DND-41 (cell line): Measurements from ENCODE around the gene ELOVL7.

Source experiments
- ATAC-seq: fragments of 200-7000 bp; cut with Tn5 transposase; 3 replicates; pipeline ENCODE4 v1.9.1; 2021; ENCODE audit warnings: low read depth; ENCODE audit not compliant: insufficient read depth
- DNase-seq: peaks from one replicate; pipeline ENCODE4 v3.0.0-alpha.2; 2020
- H2AFZ ChIP-seq: 2 replicates; pipeline ENCODE4 v1.6.0; 2012; ENCODE audit warnings: low read depth, low read length
- H3K27ac ChIP-seq: 2 replicates; pipeline ENCODE4 v1.5.1; 2012; ENCODE audit warnings: low read length, inconsistent platforms
- H3K27me3 ChIP-seq: fragments of 200-600 bp; sonication (generic); 2 replicates; pipeline ENCODE4 v1.6.0; 2012; ENCODE audit warnings: low read length, mild to moderate bottlenecking, inconsistent platforms; ENCODE audit not compliant: insufficient read depth, poor library complexity
- H3K36me3 ChIP-seq: 2 replicates; pipeline ENCODE4 v1.5.1; 2012; ENCODE audit warnings: low read length, inconsistent platforms; ENCODE audit not compliant: insufficient read depth
- H3K4me1 ChIP-seq: 2 replicates; pipeline ENCODE4 v1.5.1; 2012; ENCODE audit warnings: mild to moderate bottlenecking, low read length; ENCODE audit not compliant: insufficient read depth
- H3K4me2 ChIP-seq: 2 replicates; pipeline ENCODE4 v1.6.0; 2012; ENCODE audit warnings: mild to moderate bottlenecking, moderate library complexity, low read length, inconsistent platforms; ENCODE audit not compliant: insufficient read depth
- H3K4me3 ChIP-seq, 2 experiments: fragments of 200-600 bp in 1 of 2; shearing (Covaris generic) in 1 of 2; 2 replicates each; pipeline ENCODE4 v1.5.1; 2012 to 2016; ENCODE audit warnings: inconsistent platforms in 2 of 2, low read length in 2 of 2, mild to moderate bottlenecking in 2 of 2, low read depth in 1 of 2, moderate library complexity in 1 of 2
- H3K79me2 ChIP-seq: 2 replicates; pipeline ENCODE4 v1.6.0; 2012; ENCODE audit warnings: low read length, inconsistent platforms; ENCODE audit not compliant: insufficient read depth
- H3K9ac ChIP-seq: 2 replicates; pipeline ENCODE4 v1.6.0; 2012; ENCODE audit warnings: low read depth, mild to moderate bottlenecking, inconsistent platforms, low read length, moderate library complexity
- H3K9me3 ChIP-seq: 2 replicates; pipeline ENCODE4 v1.5.1; 2012; ENCODE audit warnings: low read length, moderate library complexity, mild to moderate bottlenecking, inconsistent platforms; ENCODE audit not compliant: insufficient read depth, severe bottlenecking
- H4K20me1 ChIP-seq: 2 replicates; pipeline ENCODE4 v1.6.0; 2012; ENCODE audit warnings: low read length; ENCODE audit not compliant: insufficient read depth
- EZH2 ChIP-seq: IDR thresholded peaks from 3 replicates; pipeline ENCODE4 v1.6.1; 2012; ENCODE audit warnings: borderline replicate concordance, low read depth, mild to moderate bottlenecking, moderate library complexity, low read length, inconsistent platforms; ENCODE audit not compliant: severe bottlenecking
- TF ChIP-seq, protein P1 (sequence below): IDR thresholded peaks from 2 replicates; pipeline ENCODE4 v1.5.1; 2012; ENCODE audit warnings: borderline replicate concordance, low read length, moderate library complexity, mild to moderate bottlenecking; ENCODE audit not compliant: poor library complexity, severe bottlenecking; ENCODE audit errors: extremely low read depth

The ELOVL7 gene

GRCh38 chr5:60710362-60710761 lies 133.7 kb downstream of the ELOVL7 start:
- H3K9ac ChIP-seq, result no peak overlapping the region
- no peak overlapping the region for H2AFZ ChIP-seq
- no peaks in the 10 kb centered on the region for H3K27me3 ChIP-seq
- H3K4me3 ChIP-seq, result no peak overlapping the region
- no peaks in the 10 kb centered on the region for H3K9me3 ChIP-seq
- H4K20me1 ChIP-seq, result no peaks in the 10 kb centered on the region
- no peak overlapping the region for H3K4me2 ChIP-seq
- no peaks in the 10 kb centered on the region for H3K79me2 ChIP-seq
- no peak overlapping the region for H3K27ac ChIP-seq
- ATAC-seq (no peak), DNase-seq (no peak)
- H3K36me3 ChIP-seq, result no peaks in the 10 kb centered on the region
- TF ChIP-seq EZH2, result no peak
- TF ChIP-seq, protein P1, sequence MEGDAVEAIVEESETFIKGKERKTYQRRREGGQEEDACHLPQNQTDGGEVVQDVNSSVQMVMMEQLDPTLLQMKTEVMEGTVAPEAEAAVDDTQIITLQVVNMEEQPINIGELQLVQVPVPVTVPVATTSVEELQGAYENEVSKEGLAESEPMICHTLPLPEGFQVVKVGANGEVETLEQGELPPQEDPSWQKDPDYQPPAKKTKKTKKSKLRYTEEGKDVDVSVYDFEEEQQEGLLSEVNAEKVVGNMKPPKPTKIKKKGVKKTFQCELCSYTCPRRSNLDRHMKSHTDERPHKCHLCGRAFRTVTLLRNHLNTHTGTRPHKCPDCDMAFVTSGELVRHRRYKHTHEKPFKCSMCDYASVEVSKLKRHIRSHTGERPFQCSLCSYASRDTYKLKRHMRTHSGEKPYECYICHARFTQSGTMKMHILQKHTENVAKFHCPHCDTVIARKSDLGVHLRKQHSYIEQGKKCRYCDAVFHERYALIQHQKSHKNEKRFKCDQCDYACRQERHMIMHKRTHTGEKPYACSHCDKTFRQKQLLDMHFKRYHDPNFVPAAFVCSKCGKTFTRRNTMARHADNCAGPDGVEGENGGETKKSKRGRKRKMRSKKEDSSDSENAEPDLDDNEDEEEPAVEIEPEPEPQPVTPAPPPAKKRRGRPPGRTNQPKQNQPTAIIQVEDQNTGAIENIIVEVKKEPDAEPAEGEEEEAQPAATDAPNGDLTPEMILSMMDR, result no peak
- H3K4me1 ChIP-seq, result no peaks in the 10 kb centered on the region

DNA sequence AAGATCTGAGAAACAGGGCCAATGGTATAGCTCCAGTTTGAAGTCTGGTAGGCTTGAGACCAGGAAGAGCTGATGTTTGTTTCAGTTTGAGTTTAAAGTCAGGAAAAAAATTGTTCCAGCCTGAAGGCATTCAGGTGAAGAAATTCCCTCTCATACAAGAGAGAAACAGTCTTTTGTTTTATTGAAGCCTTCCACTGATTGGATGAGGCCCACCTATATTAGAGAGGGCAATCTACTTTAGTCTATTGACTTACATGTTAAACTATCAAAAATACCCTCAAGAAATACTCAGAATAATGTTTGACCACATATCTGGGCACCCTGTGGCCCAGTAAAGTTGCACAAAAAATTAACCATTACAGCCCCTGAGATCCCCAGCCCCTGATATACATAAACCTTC lies 138.9 kb downstream of the ELOVL7 start:
- Histone ChIP-seq H4K20me1 (no peaks in the 10 kb centered on the region), H2AFZ (no peak overlapping the region), H3K36me3 (no peaks in the 10 kb centered on the region), H3K9ac (no peak overlapping the region), H3K4me2 (no peak overlapping the region), H3K27me3 (no peaks in the 10 kb centered on the region), H3K9me3 (no peaks in the 10 kb centered on the region), H3K79me2 (no peaks in the 10 kb centered on the region), H3K4me1 (peaks cover 14% of the 10 kb centered on the region), H3K4me3 (no peak overlapping the region), H3K27ac (no peak overlapping the region)
- DNase-seq, result no peak
- ATAC-seq, result no peak
- TF ChIP-seq EZH2, result no peak
- TF ChIP-seq, protein P1, result no peak

DNA sequence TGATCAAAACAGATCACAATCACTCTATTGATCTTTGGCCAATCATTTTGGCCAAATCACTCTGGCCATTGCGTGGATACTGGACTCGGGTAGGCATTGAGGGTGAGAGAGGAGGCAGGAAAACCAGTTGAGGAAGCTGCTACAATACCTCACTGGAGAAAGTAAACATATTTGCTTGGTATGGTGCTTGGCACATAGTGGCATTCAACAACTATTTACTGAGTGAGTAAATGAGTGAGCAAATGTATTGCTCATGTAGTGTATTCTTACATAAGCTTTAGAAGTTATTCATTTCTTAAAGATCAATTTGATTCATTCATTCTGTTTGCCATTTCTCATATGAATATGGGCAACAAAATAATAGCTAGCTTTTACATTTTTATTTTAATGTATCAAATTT lies 140.1 kb downstream of the ELOVL7 start:
- peaks cover 15% of the 10 kb centered on the region for H3K4me1 ChIP-seq
- ATAC-seq (no peak), DNase-seq (no peak)
- H3K27me3 ChIP-seq, result no peaks in the 10 kb centered on the region
- H3K9ac ChIP-seq, result no peak overlapping the region
- H3K79me2 ChIP-seq, result peaks cover 9% of the 10 kb centered on the region
- TF ChIP-seq EZH2, result no peak
- TF ChIP-seq, protein P1, result no peak
- no peaks in the 10 kb centered on the region for H4K20me1 ChIP-seq
- H3K36me3 ChIP-seq, result no peaks in the 10 kb centered on the region
- H3K9me3 ChIP-seq, result no peaks in the 10 kb centered on the region
- no peak overlapping the region for H2AFZ ChIP-seq
- H3K4me3 ChIP-seq, result no peak overlapping the region
- no peak overlapping the region for H3K4me2 ChIP-seq
- H3K27ac ChIP-seq, result no peak overlapping the region
